ENCODE results near the gene ARFGAP3.
"Not testable (repeated sequence)": the region's sequence is repeated elsewhere in the genome, so short reads cannot be mapped to it uniquely, and the experiment has no call there.

ARFGAP3 gene

DNA sequence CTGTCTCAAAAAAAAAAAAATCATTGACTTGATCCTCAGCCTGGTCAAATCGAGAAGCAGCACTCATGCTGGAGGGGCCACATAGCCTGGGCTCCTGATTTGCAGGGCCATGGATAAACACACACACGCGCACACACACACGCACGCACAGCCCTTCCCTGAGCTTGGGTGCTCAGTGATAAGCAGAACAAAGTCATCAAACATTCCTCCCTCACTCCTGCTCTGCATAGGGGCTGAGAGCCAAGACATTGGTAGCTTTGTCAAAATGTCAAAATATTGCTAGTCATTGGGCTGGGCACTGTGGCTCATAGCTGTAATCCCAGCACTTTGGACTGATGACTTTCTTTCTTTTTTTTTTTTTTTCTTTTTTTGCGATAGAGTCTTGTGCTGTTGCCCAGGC is 102.4 kb downstream of the ARFGAP3 start:
- peak; percentile 71 to 80 for DNase-seq (ENCODE audit: low read depth in 2 of 2)
- TF ChIP-seq, protein P1, sequence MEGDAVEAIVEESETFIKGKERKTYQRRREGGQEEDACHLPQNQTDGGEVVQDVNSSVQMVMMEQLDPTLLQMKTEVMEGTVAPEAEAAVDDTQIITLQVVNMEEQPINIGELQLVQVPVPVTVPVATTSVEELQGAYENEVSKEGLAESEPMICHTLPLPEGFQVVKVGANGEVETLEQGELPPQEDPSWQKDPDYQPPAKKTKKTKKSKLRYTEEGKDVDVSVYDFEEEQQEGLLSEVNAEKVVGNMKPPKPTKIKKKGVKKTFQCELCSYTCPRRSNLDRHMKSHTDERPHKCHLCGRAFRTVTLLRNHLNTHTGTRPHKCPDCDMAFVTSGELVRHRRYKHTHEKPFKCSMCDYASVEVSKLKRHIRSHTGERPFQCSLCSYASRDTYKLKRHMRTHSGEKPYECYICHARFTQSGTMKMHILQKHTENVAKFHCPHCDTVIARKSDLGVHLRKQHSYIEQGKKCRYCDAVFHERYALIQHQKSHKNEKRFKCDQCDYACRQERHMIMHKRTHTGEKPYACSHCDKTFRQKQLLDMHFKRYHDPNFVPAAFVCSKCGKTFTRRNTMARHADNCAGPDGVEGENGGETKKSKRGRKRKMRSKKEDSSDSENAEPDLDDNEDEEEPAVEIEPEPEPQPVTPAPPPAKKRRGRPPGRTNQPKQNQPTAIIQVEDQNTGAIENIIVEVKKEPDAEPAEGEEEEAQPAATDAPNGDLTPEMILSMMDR (IDR thresholded peaks at IDR 0.05; ENCODE audit: low read depth, low read length): no peak
- H3K4me3 ChIP-seq (replicated peaks in 1 of 2; ENCODE audit: low read depth in 2 of 2, low read length in 2 of 2): no peak overlapping the region

DNA sequence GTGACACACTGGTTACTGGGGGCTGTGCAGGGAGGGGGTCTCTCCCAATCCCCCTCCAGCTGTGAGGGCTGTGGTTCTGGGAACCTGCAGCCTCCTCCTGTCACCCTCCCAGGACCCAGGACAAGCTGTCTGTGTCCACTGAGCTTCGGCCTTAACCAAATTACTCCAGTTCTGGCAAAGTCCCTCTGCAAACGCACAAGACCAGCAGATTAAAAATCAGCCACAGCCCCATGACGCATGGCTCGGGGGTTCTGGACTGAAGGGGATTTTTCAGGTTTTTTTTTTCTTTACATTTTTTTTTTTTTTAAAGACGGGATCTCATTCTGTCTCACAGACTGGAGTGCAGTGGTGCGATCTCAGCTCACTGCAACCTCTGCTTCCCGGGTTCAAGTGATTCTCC is 104.2 kb downstream of the ARFGAP3 start:
- peak; percentile 39 to 43 for DNase-seq (ENCODE audit: low read depth in 2 of 2)
- TF ChIP-seq, protein P1 (IDR thresholded peaks at IDR 0.05; ENCODE audit: low read depth, low read length): no peak
- no peak overlapping the region for H3K4me3 ChIP-seq (replicated peaks in 1 of 2; ENCODE audit: low read depth in 2 of 2, low read length in 2 of 2)

DNA sequence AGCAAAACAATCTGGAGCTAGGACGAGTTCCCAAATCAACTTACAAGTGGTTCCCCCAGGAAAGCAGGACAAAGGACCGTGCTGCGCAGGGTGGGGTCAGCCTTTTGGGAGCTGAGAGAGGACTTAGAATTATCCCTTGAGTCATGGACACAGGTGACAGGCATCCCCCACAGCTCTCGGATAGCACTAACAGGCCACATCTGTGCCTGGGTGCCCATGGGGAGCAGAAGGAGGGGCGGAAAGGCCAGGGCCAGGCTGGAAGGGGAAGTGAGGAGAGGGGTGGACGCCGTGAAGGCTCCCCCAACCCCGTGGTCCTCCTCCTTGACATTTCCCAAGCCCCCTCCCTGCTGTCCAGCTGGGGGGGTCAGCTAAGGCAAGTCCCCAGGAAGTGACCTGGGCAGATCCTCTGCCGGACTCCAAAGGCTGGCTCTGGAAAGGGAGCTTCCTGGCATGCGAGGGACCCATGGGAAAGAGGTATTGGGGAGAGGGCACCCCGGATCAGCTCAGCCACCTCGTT is 104.8 kb downstream of the ARFGAP3 start:
- TF ChIP-seq, protein P1 (IDR thresholded peaks at IDR 0.05; ENCODE audit: low read depth, low read length): no peak
- no peak overlapping the region for H3K4me3 ChIP-seq (replicated peaks in 1 of 2; ENCODE audit: low read depth in 2 of 2, low read length in 2 of 2)
- DNase-seq (ENCODE audit: low read depth in 2 of 2): no peak

DNA sequence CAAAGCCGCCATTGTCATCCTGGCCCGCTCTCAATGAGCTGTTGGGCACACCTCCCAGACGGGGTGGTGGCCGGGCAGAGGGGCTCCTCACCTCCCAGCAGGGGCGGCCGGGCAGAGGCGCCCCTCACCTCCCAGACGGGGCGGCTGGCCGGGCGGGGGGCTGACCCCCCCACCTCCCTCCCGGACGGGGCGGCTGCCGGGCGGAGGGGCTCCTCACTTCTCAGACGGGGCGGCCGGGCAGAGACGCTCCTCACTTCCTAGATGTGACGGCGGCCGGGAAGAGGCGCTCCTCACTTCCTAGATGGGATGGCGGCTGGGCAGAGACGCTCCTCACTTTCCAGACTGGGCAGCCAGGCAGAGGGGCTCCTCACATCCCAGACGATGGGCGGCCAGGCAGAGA is 106.7 kb downstream of the ARFGAP3 start:
- not testable (repeated sequence) for DNase-seq (ENCODE audit: low read depth in 2 of 2)

DNA sequence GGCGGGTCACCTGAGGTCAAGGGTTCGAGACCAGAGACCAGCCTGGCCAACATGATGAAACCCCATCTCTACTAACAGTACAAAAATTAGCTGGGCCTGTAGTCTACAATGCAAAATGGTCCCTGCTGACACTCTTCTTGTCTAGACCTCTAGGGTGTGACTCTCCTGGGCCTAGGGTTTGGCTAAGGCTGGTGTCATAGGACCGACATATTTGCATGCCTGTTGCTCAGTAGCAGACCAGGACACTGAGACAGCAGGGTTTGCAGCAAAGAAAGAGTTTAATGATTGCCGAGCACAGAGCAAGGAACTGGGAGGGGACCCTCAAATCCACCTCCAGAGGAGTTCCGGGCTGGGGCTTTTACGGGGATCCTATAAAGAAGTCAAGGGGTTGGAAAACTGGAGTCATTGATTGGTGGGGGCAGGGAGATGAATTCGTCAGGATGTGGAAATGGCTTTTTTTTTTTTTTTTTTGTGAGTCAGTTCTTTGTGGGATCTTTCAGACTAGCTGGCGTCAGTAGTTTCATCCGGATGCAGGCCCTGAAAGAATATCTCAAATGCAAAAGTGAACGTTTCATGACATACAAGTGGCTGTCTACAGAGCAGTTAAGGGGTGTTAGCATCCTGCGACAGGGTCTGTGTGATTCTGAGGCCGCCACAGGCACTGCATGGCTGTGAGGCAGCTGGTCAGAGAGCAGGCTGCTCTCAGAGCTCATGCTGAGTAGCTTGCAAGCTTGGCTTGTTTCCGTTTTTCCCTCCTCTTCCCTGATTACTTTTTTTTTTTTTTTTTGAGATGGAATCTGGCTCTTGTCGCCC is 109.2 kb downstream of the ARFGAP3 start:
- no peak overlapping the region for H3K4me3 ChIP-seq (replicated peaks in 1 of 2; ENCODE audit: low read depth in 2 of 2, low read length in 2 of 2)
- peak; percentile 81 to 86 for DNase-seq (ENCODE audit: low read depth in 2 of 2)
- TF ChIP-seq, protein P1 (IDR thresholded peaks at IDR 0.05; ENCODE audit: low read depth, low read length): no peak

More for the DNA sequence above, 106.7 kb downstream of the ARFGAP3 start:
- not testable (repeated sequence) for H3K4me3 ChIP-seq (replicated peaks in 1 of 2; ENCODE audit: low read depth in 2 of 2, low read length in 2 of 2)
